Dedifferentiated amniotic fluid mesenchymal stem cell (primary cell): Measurements from ENCODE around the gene HYI.

ENCODE experiments used
- DNase-seq: peaks from one replicate; pipeline ENCODE4 v3.0.0-alpha.2; 2016; ENCODE audit errors: extremely low spot score

The HYI gene

GRCh38 chr1:43444151-43444828, 9.4 kb downstream of the HYI start:
- DNase-seq, result no peak

GRCh38 chr1:43443197-43443946, 10.4 kb downstream of the HYI start:
- DNase-seq, result no peak

GRCh38 chr1:43442756-43443155, 11.0 kb downstream of the HYI start:
- DNase-seq, result no peak

- no peak for DNase-seq
Measured at GRCh38 chr1:43441894-43442637, 11.7 kb downstream of the HYI start.

- DNase-seq, result no peak
Measured at GRCh38 chr1:43441166-43441893, 12.4 kb downstream of the HYI start.

GRCh38 chr1:43440358-43440757, 13.4 kb downstream of the HYI start:
- no peak for DNase-seq

GRCh38 chr1:43439781-43440180, 13.9 kb downstream of the HYI start:
- DNase-seq, result no peak

- no peak for DNase-seq
Measured at GRCh38 chr1:43438953-43439581, 14.7 kb downstream of the HYI start.

GRCh38 chr1:43438576-43438952, 15.2 kb downstream of the HYI start:
- no peak for DNase-seq

GRCh38 chr1:43438006-43438405, 15.7 kb downstream of the HYI start:
- no peak for DNase-seq

- DNase-seq, result no peak
Measured at GRCh38 chr1:43437031-43437973, 16.4 kb downstream of the HYI start.

GRCh38 chr1:43436371-43436770, 17.4 kb downstream of the HYI start:
- DNase-seq, result peak; percentile 15

- DNase-seq, result peak; percentile 26
Measured at GRCh38 chr1:43435146-43436145, 18.3 kb downstream of the HYI start.

GRCh38 chr1:43434256-43434655, 19.5 kb downstream of the HYI start:
- DNase-seq, result no peak

GRCh38 chr1:43432907-43433306, 20.8 kb downstream of the HYI start:
- DNase-seq, result no peak

GRCh38 chr1:43432171-43432860, 21.4 kb downstream of the HYI start:
- no peak for DNase-seq

- DNase-seq, result no peak
Measured at GRCh38 chr1:43431676-43432075, 22.1 kb downstream of the HYI start.

GRCh38 chr1:43430831-43431230, 22.9 kb downstream of the HYI start:
- no peak for DNase-seq

GRCh38 chr1:43427941-43428340, 25.8 kb downstream of the HYI start:
- no peak for DNase-seq
